GM18951 (cell line): ENCODE data around the gene NPBWR2.
A peak's percentile ranks its signal among the peaks of the same experiment; 100 is the strongest.

Source experiments
- POLR2A ChIP-seq: IDR thresholded peaks from 4 replicates; pipeline ENCODE4 v1.6.1; 2011; ENCODE audit warnings: mild to moderate bottlenecking; ENCODE audit not compliant: insufficient read length, insufficient read depth; ENCODE audit errors: extremely low read depth
- in situ Hi-C: fragments of 300-500 bp; cut with MboI; formaldehyde crosslinking; loops from one replicate; pipeline ENCODE4 v1.12.0; 2022; ENCODE audit warnings: low sequenced_read_pairs, mixed read lengths, inconsistent platforms; ENCODE audit not compliant: unreplicated experiment

Gene NPBWR2

DNA sequence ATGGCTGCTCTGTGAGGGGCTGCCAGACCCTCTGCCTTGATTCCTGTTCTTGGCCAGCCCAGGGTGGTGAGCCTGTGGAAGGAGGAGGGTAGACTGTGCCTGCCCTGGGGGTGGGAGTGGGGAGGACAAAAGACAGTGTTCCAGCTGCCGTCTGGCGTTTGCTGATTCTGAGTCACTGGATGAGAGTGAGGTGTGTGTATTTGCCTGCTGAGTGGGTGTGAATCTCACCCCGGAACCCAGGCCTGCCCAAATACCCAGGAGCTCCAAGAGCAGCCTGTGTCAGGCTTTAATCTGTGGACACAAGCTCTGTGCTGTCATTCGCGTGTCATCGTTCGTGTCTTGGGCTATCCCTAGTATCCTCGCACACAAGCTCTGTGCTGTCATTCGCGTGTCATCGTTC is 20.6 kb downstream of the NPBWR2 start:
- in situ Hi-C loops = no loop called here
- no peak for TF ChIP-seq POLR2A

DNA sequence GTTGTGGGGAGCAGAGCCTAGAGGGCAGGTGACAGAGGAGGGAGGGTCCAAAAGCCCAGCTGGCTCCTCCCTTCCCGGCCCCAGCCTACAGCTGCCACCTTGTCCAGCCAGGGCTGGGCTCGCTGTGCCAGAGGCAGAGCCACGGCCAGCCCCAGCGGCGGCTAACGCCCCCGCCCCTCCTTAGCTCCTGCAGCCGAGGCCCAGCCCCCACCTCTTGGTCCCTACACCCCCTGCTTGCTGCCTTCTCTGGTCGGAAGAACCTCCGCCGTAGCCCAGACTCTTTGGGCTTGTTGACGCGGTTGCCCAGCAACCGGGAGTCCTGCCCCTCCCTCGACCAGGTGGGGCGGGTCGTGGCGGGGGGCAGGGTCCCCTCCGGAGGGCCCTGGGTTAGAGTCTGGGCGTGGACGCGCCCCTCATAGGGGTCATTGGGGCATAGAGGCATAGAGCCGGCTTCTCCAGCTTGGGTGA is 22.6 kb downstream of the NPBWR2 start:
- in situ Hi-C loops = no loop called here
- TF ChIP-seq POLR2A = no peak

DNA sequence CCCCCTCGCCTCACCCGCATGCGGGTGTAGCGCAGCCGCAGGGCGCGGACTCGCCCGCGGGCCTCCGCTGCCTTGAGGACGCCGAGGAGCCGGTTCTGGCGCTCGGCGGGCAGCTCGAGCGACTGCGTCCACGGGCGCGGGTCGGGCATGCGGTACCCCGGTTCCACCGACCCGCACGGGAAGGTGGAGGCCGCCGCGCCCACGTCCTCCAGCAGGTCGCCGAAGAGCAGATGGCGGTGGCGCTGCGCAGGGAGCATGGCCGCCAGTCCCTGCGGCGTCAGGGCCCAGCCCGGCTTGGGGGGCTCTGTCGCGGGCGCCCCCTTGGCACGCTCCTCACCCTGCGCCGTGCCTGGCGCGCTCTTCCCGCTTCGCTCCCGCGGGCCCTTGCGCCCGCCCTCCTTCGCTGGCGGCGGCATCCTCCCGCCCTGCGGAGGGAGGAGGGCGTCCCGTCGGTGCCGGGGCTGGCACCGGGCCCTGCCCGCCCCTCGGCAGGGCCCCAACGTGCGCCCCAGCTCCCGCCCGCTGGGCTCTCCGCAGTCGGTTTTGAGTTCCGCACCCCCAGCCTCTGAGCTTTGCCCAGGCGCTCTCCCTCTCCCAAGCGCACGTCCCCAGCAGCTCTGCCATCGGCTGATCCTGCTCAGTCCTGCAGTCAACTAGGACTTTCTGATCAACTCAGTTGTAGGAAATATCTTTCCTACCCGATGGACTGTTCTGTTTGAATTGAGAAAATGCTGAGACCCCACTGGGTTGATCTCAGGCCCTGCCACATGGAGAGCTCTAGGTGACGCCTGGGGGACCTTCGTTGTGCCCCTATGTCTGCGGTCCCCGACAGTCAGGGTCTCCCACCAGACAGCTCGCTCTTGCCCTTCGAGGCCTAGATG is 23.3 kb downstream of the NPBWR2 start, which contains the start of gene LKAAEAR1:
TSS of gene LKAAEAR1 (minus strand) at position 595 of the 881 bp plus-strand sequence. CDS start at position 416, 179 bp downstream.
- in situ Hi-C loops = no loop called here
- no peak for TF ChIP-seq POLR2A

DNA sequence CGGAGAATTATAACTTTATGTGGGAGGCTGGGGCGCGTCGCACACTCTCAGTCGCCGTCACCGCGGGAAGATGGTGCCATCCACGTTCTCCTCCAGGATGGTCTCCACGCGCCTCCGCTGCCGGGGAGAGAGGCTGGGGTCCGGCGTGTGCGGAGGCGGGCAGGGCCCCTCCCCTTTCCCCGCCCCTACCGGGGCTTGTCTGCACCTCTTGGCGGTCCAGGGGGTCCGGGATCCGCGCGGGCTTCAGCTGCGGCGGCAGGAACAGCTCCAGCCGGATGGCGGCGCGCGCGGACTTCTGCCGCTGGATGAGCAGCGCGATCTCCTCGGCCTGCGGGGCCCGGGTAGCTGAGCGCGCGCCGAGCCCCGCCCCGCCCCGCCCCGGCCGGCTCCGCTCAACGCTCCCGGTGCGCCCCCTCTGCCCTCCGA is 24.0 kb downstream of the NPBWR2 start:
- in situ Hi-C loops = no loop called here
- TF ChIP-seq POLR2A = no peak

DNA sequence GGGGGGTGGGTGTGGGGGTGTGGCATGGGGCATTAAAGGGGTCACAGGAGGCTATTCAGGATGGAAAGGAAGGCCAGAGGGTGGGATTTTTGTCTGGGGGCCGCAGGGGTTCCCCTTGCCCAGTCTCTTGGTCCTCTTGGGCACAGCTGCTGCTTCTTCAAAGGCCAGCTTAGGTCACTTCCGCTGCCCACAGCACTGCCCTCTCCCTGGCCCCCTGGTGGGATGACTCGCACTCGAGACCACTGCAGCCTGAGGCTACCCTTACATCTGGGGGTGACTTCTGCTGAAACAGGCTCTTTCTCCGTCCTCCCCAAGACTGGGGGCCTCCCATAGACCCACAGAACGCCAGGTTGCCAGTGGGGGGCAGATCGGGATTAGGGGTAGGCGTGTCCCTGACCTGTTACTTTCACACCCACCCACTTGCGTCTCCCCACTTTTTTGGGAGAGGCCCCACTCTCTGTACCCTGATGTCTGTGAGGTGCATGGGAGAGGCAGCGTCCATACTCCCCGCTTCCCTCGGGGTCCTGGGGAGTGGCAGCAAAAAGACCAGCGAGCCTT is 24.5 kb downstream of the NPBWR2 start:
- TF ChIP-seq POLR2A = no peak

DNA sequence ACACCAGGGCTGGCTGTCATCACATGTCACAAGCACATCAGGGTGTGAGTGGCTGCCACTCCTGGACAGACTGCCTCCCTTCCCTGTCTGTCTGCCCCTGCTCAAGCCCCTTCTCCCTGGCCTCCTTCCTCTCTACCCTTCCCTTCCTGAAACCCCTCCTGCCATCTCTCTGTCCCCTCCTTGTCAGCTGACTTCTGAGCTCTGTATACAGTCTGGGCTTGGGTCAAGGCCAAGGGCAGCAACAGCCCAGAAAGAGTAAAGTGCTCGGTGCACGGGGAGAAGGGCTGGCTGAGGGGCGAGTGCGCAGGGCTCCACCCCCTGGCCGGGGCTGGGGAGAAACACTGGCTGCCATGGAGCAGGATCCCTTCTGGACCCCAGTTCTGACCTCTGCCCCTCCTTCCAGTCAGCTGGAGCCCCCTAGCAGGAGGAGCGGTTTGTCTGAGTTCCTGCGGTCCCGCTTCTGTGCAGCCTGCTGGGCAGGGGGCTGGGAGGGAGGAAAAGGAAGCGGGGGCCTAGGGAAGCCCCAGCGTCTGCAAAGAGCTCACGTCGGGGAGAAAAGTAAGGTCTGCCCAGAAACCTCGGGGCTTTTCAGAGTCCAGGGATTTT is 25.1 kb downstream of the NPBWR2 start:
- no peak for TF ChIP-seq POLR2A
- in situ Hi-C loops = no loop called here

More for the DNA sequence above, 24.5 kb downstream of the NPBWR2 start:
- in situ Hi-C loops = no loop called here

DNA sequence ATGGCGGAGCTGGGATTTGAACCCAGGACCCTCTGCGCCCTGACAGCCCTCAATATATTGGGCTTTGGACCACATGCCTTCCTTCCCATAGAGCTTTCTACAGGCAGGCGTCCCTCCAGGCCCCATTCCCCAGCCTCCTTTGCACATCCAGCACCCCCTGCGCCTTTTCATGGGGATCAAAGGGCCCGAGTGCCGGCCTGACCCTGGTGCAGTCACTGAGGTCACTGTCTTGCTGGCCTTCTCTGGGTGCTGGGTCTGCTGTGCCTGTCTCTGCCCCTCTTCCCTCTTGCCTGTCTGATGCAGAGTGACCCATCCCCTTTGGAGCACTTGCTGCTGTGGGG is 25.8 kb downstream of the NPBWR2 start:
- in situ Hi-C loops = no loop called here
- no peak for TF ChIP-seq POLR2A

DNA sequence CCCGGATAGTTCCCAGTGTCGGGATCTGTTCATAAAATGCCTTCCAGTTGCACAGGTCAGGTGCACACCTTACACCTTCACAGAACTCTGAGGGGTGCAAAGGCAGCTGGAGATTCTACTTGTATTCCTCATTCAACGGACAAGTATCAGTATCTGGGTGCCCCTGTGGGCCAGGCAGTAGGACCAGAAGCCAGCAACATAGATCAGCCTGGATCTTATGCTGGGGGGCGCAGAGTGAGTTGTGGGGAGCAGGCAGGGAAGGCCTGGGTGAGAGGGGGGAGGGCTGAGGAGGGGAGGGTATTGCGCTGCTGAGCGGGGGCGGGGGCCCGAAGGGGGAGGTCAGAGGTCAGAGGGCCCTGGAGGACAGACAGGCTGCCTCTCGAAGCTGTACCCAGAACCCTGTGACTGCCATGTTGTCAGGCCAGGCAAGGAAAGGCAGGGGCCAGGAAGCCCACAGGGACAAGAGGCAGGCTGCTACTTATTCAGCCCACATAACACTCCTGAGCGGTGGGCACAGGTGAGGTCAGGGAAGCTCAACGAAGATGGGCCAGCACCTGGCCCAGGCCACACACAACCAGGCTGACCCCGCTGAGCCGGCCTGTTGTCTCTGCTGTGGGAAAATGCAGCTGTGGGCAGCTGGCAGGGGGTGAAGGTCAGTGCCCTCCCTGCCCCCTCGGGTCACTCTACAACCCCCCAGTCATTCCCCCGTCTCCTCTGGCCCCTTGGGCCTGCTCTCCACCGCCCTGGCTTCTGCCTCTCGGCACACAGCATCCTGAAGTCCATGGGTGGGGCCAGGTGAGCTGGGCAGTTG is 26.3 kb downstream of the NPBWR2 start:
- in situ Hi-C loops = no loop called here
- TF ChIP-seq POLR2A = no peak

DNA sequence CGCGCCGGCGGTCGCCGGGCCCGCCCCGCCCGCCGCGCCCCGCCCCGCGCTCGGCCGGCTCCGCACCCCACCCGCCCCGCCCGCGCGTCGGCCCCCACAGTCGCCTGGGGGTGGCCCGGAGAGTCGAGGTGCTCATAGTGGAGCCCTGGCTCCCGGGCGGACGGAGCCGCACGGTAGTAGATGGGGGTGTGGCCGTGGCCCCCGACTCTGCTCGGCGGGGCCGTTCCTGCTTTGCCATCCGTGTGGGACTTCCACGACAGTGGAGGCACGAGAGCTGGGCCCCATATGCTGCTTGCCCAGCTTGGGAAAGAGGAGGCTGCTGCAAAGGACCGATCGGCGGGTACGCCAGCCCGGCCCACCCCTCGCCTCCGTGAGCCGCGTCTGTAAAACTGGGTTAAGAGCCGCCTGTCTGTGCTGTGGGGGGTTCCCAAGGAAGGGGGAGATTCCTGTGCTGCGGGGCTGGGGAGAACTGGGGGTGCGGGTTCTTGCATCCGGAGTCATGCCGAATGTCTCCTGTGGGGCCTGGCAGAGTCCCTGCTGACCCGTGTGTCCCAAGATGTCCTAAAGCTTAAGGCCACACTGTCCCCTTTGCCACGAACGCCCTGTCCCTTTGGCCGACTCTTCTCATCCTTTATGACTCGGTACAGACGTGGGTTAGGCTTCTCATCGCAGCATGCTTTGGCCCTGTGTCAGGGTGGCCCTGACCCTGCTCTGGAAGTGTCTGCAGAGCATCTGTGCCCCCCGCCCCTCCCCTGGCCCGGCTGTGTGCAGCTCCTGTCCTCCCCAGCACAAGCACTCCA is 27.2 kb downstream of the NPBWR2 start, which contains the start of gene OPRL1:
TSS of gene OPRL1 (plus strand) at position 70 of the 800 bp plus-strand sequence. CDS start 12,639 bp downstream, outside the sequence.
- in situ Hi-C loops = no loop called here
- TF ChIP-seq POLR2A = peak; percentile 5

DNA sequence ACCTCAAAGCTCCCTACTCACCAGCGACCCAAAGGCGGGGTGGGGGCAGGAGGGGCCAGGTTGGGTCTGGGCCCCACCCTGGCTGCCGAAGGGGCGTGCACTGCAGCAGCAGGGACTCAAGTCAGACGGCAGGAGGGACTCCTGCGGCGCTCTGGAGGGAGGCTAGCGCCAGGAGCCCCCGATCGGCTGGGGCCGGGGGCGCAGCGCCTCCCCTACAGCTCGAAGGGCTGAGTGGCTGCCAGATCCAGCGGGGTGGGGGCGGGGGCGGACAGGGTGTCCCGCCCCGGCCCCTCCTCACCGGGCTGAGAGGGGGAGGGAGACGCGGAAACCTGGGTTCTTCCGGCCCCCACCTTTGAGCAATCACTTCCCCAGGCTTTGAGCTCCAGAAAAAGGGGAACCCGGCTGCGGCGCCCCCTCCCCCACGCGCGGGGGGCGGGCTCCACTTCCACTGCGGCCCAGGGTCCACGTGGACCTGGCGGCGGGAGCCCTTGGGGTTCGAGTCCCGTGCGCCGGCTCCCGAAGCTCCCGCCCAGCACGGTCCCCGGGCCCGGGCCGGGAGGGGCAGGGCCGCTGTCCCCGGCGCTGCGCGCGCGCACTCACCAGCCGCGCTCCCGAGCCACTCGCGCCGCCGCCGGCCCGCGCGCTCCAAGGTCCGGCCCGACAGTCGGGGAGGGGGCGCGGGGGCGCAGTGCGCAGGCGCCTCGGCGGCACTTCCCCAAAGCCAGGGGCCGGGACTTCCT is 27.9 kb downstream of the NPBWR2 start, which contains the start of gene RGS19:
TSS of gene RGS19 (minus strand) at position 246 of the 740 bp plus-strand sequence. CDS start 2,632 bp downstream, outside the sequence.
- in situ Hi-C loops = no loop called here
- peak; percentile 64 for TF ChIP-seq POLR2A

DNA sequence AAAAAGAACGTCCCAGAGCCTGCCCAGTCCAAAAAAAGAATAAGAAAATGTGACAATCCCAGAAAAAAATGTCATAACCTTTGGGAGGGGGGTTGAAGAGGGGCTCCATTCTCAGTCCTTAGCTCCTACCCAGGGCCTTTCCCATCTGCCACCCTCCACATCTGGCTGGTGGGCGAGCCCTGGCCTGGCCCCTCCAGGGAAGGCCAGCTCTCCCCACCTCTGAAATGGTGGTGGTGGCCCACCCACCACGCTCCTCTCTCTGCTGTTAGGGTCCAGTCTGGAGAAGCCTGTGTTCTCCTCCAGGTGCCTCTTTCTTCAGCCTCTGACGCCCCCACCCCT is 28.5 kb downstream of the NPBWR2 start:
- in situ Hi-C loops = no loop called here
- no peak for TF ChIP-seq POLR2A
